Germinal center (tissue), 1 donor: ENCODE results near the gene ATP2B2.
"Not testable (repeated sequence)": the region's sequence is repeated elsewhere in the genome, so short reads cannot be mapped to it uniquely, and the experiment has no call there.

Experiments used
- DNase-seq: peaks from one replicate; pipeline ENCODE4 v3.0.0; 2012; ENCODE audit warnings: mixed read lengths, low spot score

The ATP2B2 gene

DNA sequence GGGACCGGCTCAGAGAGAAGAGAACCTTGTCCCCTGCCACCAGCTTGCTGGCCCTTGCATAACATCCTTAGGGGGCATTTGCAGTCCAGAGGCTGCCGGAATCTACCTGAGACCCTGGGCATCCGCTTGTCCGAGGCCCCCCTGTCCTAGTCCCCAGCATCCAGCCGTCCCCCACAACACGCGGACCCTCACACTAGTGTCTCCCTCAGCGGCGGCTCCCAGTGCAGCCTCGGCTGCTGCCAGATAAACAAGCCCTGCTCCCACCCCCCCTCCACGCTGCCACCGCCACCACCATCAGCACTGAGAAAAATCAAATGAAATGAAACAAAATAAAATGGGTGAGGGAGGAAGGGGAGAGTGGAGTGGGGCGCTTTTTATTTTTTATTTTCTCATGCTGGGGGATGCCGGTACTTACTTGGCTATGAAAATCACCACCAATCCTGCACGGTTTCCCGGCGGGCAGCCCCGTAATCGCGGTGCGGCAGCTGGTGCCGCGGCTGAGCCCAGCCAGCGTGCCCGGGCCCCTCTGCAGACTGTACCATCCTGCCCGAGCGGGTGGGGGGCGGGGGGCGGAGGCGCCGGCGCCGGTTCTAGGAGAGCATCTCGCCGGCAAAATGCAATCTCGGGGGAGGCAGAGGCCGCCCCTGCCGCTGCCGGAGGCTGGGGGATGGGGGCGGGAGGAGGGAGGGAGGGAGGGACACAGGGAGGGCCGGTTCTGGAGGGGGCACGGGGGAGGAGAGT, at the start of gene ATP2B2:
Gene ATP2B2 (minus strand): TSS at position 537 of the 741 bp plus-strand sequence. CDS start 56,043 bp downstream, outside the sequence.
- no peak for DNase-seq

DNA sequence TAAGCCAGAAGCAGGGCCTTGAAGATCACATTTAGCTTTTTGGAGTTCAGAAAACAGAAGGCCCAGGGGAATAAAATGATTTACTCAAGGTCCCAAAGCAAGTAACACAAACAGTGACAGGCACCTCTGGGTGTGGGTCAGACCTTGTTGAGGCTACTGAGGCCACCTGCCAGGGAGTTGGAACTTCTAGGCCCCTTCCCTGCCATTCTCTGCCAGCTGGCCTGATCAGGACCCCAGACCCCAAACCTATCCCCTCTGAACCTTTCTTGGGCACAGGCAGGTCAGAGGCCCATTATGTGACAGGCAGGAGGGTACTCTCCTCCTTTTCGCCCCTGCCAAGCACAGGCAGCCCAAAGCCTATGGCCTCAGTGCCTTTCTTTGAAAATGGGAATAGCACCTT, 49.4 kb upstream of the ATP2B2 start:
- DNase-seq: no peak

- no peak for DNase-seq
These were observed 48.8 kb upstream of the ATP2B2 start for GRCh38 chr3:10554236-10554611.

DNA sequence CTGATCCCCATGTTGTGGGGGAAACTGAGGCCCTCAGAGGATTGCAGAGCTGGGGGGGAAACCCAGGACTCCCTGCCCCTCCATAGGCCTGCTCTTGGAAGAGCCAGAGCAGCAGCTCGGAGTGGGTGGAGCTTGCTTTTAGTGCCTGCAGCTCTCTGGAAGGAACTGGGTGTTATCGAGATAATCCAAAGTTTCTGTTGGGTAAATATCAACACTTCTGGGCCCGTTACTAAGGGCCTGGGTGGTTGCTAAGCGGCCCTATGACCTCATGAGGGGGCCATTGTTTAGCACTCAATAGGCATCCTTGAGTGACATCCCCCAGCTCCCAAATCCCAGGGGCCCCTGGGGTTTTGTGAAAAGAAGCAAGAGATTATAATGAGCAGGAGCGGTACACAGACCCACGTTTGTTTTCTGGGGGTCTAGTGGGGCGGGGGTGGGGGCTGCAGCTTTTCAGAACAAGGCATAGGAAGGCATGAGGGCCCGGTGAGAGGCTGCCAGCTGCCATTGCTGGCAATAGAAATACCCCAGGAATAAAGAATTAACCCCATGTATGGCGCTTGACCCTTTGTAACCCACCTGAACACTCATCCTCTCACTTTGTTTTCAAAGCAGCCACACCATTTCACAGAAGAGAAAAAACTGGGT, 48.3 kb upstream of the ATP2B2 start:
- no peak for DNase-seq

DNA sequence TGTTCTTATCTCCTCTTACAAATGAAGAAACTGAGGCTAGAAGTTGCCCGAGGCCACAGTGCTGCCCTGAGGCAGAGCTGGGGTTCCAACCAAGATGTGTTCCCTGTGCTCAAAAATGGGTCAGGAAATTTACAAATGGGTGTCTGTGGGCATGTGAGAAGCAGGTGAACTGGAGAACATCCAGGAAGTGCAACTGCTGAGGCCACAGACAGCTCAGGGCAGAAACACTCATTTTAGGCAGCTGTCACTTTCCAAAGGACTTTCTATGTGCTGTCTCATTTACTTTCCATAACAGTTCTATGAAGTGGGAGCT, 47.2 kb upstream of the ATP2B2 start:
- DNase-seq: no peak

DNA sequence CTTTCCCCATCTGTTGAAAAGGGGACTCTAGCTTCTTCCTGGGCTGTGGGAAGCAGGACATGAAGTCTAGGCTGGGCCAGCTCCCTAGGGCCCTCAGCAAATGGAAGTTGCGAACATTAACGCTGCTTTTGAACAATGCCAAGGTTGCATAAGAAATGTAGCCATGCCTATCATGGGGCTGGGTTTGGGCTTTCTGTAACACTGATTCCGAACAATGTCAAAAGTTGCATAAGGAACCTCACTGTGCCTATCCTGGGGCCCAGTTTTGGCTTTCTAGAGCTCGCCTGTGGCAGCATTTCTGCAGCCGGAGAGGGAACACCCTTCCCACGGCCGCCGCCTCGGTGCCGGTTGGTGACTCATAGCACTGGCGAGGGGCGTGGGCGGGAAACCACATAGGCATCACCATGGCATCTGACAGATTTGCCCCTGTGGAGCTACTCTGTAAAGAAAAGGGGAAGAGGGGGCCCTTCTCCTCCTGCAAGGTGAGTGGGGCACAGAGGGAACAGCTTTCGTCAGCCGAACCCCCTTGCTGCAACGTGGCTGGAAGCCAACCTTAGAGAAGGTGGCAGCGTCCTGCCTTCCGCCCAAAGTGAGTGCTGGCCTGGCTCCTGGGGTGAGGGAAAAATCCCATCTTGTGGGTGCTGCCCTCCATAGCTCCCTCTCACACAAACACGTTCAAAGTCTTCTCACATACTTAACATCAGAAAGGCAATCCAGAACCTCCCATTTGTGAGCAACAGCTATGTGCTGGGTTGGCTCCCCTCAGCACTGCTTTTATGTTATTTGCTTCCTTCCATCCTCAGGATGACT, 46.6 kb upstream of the ATP2B2 start:
- no peak for DNase-seq

- no peak for DNase-seq
These were observed 45.8 kb upstream of the ATP2B2 start for GRCh38 chr3:10551139-10551538.

- DNase-seq: no peak
These were observed 45.3 kb upstream of the ATP2B2 start for GRCh38 chr3:10550705-10551104.

DNA sequence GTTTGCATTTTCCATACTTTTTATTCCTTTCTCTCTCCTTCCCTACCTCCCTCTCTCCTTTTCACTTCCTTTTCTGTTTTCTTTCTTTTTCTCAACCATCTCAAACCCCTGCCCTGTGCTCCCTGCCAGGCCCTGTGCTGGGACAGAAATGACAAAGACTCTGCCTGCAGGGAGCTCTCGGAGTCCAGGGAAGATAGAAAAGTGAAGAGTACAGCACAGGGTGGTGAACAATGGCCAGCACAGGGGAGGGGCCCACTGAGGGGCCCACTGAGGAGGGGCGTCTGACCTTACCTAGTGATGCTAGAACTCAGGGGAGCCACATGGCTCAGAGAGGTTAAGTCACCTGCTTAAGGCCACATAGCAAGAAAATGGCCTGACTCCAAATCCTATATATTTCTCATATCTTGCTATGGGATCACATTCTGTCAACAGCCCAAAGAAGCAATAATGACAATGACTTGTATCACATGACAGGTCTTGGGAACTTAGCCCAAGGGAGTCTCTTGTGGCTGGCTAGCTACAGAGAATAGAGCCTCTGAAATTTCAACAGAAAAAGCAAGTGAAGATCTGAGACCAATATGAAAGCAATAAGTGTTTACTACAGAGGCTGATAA, 44.3 kb upstream of the ATP2B2 start:
- no peak for DNase-seq

- no peak for DNase-seq
These were observed 43.6 kb upstream of the ATP2B2 start for GRCh38 chr3:10548992-10549391.

GRCh38 chr3:10547841-10548783, 42.7 kb upstream of the ATP2B2 start:
- no peak for DNase-seq

- DNase-seq: no peak
These were observed 42.0 kb upstream of the ATP2B2 start for GRCh38 chr3:10547413-10547812.

- no peak for DNase-seq
These were observed 41.5 kb upstream of the ATP2B2 start for GRCh38 chr3:10546820-10547263.

DNA sequence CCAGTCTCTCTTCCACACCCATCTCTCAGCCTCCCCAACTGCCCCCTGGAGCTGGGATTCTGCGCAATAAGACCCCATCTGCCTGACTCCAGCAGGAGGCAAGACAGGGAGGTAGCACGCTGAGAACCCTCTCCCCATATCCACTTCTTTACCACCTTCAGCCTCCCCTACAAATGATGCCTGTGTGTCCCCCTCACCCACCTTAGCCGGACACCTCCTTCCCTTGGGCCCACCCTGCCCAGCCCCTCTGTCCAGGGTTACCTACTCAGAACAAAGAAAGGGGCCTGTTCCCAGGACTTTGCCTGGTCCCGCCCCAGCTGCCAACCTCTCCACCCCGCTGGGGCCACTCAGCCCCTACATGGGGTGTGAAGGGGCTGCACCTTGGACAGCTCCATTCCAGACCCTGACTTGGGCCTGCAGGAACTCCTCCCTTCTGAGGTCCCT, 40.8 kb upstream of the ATP2B2 start:
- DNase-seq: no peak

DNA sequence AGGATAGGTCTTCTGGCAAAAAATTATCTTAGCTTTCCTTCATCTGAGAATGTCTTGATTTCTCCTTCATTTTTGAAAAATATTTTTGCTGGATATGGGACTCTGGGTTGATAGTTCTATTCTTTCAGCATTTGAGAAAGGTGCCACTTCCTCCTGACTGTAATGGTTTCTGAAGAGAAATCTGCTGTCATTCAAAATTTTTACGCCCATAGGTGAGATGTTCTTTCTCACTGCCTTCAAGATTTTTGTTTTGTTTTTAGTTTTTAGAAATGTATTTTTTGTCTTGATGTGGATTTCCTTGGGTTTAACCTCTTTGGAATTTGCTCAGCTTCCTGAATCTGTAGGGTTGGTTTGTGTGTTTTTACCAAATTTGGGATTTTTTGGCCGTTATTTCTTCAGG, 37.1 kb upstream of the ATP2B2 start:
- no peak for DNase-seq

GRCh38 chr3:10540347-10540746, 35.0 kb upstream of the ATP2B2 start:
- not testable (repeated sequence) for DNase-seq

DNA sequence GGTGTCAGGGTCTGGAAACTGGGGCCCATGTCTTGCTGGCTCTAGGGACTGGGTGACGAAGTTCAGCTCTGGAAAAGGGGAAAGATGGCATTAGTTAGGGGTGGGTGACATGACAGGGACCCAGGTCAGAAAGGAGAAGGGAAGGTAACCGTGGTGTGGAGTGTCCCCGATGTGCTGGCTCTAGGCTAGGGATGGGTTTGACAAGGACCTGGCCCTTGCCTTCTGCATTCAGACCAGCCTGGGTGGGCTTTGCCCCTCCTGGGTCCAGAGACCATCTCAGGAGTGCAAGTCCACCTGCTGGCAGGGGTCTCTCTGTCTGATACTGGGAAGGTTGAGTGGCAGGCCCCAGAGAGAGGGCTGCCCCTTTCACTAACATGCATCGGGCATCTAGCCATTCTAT, 28.7 kb upstream of the ATP2B2 start:
- DNase-seq: no peak

- DNase-seq: no peak
These were observed 28.3 kb upstream of the ATP2B2 start for GRCh38 chr3:10533737-10534023.

DNA sequence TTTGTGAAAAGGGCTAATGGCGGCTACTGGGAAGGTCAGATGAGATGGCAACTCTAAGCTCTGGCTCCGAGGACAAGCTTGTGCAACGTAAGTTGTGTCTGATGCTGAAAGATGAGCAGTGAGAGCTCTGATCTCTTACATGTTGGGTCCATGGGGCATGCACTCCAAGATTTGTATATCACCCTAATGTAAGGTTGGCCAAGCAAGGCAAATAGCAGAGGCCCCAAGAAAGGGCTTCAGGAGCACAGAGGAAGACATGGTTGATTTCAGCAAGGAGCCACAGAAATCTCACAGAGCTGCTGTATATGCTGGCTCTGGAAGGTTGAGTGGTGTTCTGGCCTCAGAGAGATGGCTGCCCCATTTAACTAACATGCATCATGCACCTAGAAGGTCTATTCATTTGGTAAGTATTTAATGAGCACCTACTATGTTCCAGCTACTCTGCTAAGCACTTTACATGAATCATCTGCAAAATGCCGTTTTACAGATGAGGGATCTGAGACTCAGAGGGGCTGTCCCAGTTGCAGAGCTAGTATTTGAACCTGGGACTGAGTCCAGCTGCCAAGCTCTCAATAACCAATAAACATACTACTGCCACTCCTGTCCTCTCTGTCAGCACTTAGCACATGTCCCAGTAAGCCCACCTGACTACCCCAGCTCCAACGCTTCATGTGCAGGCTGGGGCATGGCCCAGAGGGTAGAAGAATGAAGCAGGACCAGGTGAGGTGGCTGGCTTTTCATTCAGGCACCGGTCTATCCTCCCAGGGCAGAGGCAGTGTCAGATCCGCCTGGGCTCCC, 27.8 kb upstream of the ATP2B2 start:
- DNase-seq: no peak

DNA sequence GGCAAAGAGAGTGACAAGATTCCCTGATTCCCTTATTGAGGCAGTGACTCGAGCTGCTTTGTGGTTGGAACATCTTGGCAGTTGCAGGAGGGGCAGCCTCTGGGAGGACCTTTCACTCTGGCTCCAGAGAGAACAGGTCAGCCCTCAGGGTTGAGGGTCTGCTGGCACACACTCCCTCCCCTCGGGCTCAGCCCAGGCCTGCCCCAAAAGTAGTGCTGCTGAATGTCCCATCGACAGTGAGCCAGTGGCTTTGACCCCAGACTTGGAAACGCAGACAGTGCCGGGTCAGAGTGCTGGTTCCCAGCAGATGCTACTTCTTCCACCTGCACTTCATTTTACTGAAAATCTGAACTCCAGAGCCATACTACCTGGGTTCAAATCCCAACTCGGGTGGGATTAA, 25.6 kb upstream of the ATP2B2 start:
- DNase-seq: no peak

- DNase-seq: no peak
These were observed 24.9 kb upstream of the ATP2B2 start for GRCh38 chr3:10530241-10530640.
